Measurements from ENCODE around the gene ZNF496.
"Not testable (repeated sequence)": the region's sequence is repeated elsewhere in the genome, so short reads cannot be mapped to it uniquely, and the experiment has no call there.

Gene ZNF496

GRCh38 chr1:247331525-247332214 lies at the start of gene ZNF496:
ZNF496 (minus strand) TSS chr1:247331867; CDS start chr1:247329578, 2,289 bp downstream.
- peak; percentile 33 to 41 for DNase-seq (ENCODE audit: low read depth in 2 of 2)

GRCh38 chr1:247378334-247379073 lies 46.8 kb upstream of the ZNF496 start:
- DNase-seq (ENCODE audit: low read depth in 2 of 2): no peak

- DNase-seq (ENCODE audit: low read depth in 2 of 2): not testable (repeated sequence)
These were observed 46.0 kb upstream of the ZNF496 start for GRCh38 chr1:247377656-247378055.

GRCh38 chr1:247376659-247377058 lies 45.0 kb upstream of the ZNF496 start:
- no peak for DNase-seq (ENCODE audit: low read depth in 2 of 2)

GRCh38 chr1:247375747-247376146 lies 44.1 kb upstream of the ZNF496 start:
- DNase-seq (ENCODE audit: low read depth in 2 of 2): no peak

- DNase-seq (ENCODE audit: low read depth in 2 of 2): not testable (repeated sequence)
These were observed 43.1 kb upstream of the ZNF496 start for GRCh38 chr1:247374651-247375334.

- DNase-seq (ENCODE audit: low read depth in 2 of 2): peak; percentile 30 to 50
These were observed 42.1 kb upstream of the ZNF496 start for GRCh38 chr1:247373721-247374141.

- DNase-seq (ENCODE audit: low read depth in 2 of 2): no peak
These were observed 40.2 kb upstream of the ZNF496 start for GRCh38 chr1:247371801-247372259.

- DNase-seq (ENCODE audit: low read depth in 2 of 2): no peak
These were observed 39.4 kb upstream of the ZNF496 start for GRCh38 chr1:247370786-247371732.

- no peak for DNase-seq (ENCODE audit: low read depth in 2 of 2)
These were observed 37.0 kb upstream of the ZNF496 start for GRCh38 chr1:247368490-247369145.

GRCh38 chr1:247367786-247368422 lies 36.2 kb upstream of the ZNF496 start:
- DNase-seq (ENCODE audit: low read depth in 2 of 2): no peak

- no peak for DNase-seq (ENCODE audit: low read depth in 2 of 2)
These were observed 35.4 kb upstream of the ZNF496 start for GRCh38 chr1:247366926-247367645.

- DNase-seq (ENCODE audit: low read depth in 2 of 2): not testable (repeated sequence)
These were observed 34.7 kb upstream of the ZNF496 start for GRCh38 chr1:247366345-247366744.

GRCh38 chr1:247365023-247365422 lies 33.4 kb upstream of the ZNF496 start:
- no peak for DNase-seq (ENCODE audit: low read depth in 2 of 2)

GRCh38 chr1:247363000-247363399 lies 31.3 kb upstream of the ZNF496 start:
- DNase-seq (ENCODE audit: low read depth in 2 of 2): not testable (repeated sequence)

- no peak for DNase-seq (ENCODE audit: low read depth in 2 of 2)
These were observed 30.5 kb upstream of the ZNF496 start for GRCh38 chr1:247362153-247362552.

- DNase-seq (ENCODE audit: low read depth in 2 of 2): no peak
These were observed 29.5 kb upstream of the ZNF496 start for GRCh38 chr1:247360991-247361731.

GRCh38 chr1:247360116-247360898 lies 28.6 kb upstream of the ZNF496 start:
- no peak for DNase-seq (ENCODE audit: low read depth in 2 of 2)
